GM18511 (cell line): ENCODE data around the gene SLC4A5.
A peak's percentile ranks its signal among the peaks of the same experiment; 100 is the strongest.

Source experiments
- ATAC-seq: cut with Tn5 transposase; IDR thresholded peaks from one replicate; pipeline ENCODE4 v1.9.1; 2021; ENCODE audit warnings: mild to moderate bottlenecking, moderate library complexity; ENCODE audit not compliant: unreplicated experiment

SLC4A5 gene

DNA sequence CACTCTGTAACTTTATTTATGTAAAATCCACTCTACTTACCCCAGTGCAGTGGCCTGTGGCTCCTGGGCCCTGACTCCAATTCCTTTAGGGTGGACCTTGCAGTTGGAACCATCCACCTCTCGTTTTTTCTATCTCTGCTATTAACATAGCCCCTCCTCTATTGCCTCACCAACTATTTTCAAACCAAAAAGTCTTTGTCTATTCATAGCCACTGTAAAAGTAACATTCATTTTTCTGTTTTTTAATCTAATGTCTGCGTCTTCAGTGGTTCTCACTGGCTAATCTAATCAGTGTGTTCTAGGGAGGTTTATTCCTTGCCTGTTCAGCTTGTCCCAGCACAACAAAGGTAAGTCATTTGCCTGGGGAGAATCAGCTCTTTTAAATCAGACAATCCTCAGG is at the start of gene SLC4A5:
Gene SLC4A5 (minus strand): TSS at position 101 of the 400 bp plus-strand sequence. CDS start 28,393 bp downstream, outside the sequence.
- no peak for ATAC-seq

DNA sequence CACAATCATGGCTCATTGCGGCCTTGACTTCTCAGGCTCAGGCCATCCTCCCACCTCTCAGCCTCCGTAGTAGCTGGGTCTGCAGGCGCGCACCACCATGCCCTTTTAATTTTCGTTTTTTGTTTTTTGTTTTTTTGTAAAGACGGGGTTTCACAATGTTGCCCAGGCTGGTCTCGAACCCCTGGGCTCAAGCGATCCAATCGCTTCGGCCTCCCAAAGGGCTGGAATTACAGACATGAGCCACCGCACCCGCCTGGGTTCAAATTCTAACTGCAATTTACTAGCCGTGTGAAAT is 49.2 kb upstream of the SLC4A5 start:
- ATAC-seq = no peak

GRCh38 chr2:74391580-74392448 is 48.6 kb upstream of the SLC4A5 start:
- peak; percentile 75 for ATAC-seq

GRCh38 chr2:74391209-74391579 is 48.0 kb upstream of the SLC4A5 start:
- peak; percentile 40 for ATAC-seq

DNA sequence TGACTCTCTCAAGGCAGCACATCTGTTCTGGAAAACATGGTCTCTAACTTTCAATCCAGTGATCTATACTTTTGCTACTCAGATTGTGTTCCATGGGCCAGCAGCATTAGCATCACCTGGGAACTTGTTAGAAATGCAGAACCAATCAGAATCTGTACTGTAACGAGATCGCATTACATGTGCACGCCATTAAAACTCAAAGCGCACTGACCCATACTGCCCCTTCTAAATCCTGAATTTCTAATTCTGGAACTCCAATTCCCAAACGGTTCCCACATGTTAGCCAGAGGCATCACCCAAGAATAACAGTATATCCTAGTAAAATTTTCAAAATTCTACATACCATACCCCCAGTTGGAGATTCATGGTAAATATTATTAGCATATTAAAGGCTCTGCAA is 47.4 kb upstream of the SLC4A5 start:
- no peak for ATAC-seq

GRCh38 chr2:74387346-74387745 is 44.1 kb upstream of the SLC4A5 start:
- ATAC-seq = no peak

DNA sequence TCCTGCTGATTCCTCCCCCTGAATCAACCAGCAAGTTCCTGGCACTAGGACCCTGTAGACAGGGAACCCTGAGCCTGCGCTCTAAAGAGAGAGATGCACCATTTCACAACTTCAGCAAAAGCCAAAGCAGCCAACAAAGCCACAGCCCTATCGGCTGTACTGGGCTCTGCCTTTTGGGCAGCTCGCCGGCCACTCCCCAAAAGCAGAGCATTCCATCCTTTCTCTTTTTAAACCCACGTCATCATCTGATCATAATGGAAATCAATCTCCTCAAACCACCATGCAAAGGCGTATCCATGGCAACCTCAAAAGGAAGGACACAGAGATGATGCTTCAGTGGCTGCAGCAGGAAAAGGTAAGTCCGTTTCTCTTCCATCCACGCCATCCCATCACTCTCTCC is 42.2 kb upstream of the SLC4A5 start:
- ATAC-seq = no peak

GRCh38 chr2:74384051-74384450 is 40.8 kb upstream of the SLC4A5 start:
- ATAC-seq = no peak

DNA sequence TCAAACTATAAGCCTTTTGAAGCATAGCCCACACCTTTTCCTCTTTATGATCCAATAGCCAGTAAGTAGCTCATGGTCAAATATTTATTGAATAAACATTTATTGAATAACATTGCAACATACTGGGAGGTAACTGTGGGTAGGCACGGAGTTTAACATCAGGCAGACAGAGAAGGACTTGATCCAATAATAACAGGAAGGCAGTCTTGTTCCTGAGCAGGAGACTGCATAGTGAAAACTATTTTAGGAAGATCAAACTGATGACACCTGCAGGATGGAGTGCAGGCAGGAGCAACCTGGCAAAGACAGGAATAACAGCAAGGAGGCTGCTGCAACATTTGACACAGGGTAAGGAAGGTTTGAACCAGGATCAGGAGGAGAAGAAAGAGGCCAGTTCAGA is 40.0 kb upstream of the SLC4A5 start:
- ATAC-seq = no peak

DNA sequence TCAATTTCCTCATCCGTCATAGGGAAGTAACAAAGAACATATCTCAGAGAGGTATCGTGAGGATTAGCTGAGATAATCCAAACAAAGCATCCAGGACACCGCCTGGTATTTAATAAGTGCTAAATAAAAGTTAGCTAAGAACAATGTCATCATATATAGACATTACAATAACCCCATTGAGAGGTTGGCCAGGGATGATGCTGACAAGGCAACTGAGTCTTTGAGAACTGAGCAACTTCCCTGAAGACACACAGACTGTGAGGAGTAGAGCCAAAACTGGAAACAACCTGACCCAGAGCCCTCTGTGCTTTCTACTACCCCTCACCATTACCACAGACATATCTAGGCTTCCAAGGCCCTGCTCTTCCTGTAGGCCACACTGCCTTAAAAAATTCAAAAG is 38.5 kb upstream of the SLC4A5 start:
- ATAC-seq = no peak

- ATAC-seq = no peak
Observed at GRCh38 chr2:74379851-74380789, 36.9 kb upstream of the SLC4A5 start, which contains the start of gene DCTN1. DCTN1 (minus strand) TSS chr2:74380311; CDS start chr2:74380037, 274 bp downstream.

- no peak for ATAC-seq
Observed at GRCh38 chr2:74378007-74378406, 34.8 kb upstream of the SLC4A5 start.

DNA sequence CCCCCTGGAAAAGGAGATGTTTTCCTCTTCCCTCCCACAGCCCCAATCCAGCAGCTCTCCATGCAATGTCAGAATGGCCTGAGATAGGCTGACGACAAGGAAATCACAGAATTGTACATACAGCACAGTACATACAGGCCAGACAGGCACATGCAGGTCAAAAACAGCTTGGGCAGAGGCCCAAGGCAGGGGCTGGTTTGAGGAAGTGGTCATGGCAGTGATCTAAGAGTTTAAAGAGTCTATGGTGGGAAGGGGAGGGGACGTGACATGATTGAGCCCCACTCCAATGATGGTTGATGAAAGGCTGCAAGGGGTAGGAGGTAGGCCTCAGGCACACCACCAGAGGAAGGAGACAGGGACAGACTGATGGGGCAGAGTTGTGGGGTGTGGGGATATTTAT is 32.6 kb upstream of the SLC4A5 start:
- no peak for ATAC-seq

DNA sequence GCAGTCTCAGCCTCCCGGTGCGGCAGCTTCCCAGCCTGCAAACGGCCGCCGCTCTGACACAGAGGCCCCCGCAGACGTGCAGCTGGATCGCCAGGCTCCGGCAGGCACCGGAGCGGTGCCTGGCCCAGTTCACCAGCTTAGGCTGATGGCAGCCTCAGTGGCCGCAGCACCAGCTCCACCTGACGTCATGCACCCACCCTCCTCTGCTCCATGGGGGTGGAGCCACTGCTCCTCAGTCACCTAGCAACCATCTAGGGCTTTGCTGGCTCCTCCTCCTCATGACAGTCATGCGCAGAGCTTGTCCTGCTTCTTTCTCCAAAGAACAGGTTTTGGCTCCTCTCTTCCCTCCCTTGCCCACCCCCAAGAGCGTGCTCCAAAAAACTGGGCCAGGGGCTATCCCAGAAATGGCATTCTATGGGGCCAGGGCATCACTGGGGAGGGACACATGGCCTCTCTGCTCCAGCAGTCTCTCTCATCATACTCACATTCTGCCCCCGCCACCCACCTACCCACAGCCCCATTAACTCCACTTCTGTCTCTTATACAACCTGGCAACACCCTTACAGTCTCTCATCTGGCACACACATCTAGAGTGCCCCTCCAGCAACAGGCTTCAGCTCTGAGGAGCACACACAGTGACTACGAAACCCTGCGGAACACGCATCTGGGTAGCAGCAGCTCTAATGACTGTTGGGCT is 31.4 kb upstream of the SLC4A5 start:
- ATAC-seq = no peak

DNA sequence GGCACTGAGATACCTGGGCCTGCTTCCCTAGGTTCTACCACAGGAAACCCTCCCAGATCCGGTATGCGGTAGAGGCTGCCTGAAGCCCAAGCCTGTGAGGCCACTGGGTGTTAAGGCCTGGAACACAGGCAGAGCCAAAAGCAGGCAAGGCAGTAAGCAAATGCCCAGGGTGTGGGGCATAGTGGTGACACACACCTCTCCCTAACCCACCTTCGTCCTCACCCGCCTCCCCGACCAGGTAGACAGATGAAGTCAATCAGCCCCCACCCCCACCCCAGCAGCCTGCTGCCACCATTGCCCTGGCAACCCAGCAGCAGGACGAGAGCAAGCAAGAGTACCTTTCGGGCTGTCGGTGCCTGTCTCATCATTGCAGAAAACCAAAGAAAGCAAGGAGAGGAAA is 30.8 kb upstream of the SLC4A5 start:
- no peak for ATAC-seq

- ATAC-seq = no peak
Observed at GRCh38 chr2:74373221-74373676, 30.0 kb upstream of the SLC4A5 start.

DNA sequence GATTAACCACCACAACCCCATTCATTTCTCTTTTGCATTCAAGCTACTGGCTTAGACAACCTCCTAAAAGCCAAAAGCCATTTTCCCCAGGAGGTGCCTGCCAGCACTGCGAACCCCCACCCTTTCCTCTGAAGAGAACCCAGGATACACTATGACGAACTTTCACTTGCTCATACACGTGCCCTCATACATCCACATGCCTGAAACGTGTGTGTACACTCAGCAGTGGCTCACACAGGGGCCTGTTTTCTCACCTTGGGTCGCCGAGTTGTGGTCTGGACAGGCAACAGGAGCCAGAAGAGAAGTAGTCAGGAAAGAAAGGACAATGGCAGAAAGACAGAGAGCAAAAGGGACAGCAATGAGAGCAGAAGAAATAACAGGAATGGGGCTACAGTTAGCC is 29.5 kb upstream of the SLC4A5 start:
- ATAC-seq = no peak

DNA sequence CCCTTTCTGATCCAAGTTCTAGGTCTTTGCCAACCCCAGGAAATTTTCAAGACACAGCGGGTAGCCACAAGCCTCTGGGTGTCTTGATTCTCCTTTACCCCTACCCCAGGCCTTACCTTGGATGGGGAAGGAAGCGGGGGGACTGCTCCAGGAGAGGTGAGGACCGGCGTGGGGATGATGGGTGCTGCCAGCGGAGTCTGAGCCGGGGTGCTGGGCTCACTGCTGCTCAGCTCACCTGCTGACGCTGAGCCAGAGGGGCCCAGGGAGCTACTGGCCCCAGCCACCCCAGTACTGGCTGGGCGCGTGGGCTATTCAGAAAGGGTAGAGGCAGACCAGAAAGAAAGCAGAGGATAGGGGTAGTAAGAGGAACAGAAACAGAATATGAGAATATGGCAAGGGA is 28.2 kb upstream of the SLC4A5 start:
- ATAC-seq = no peak

- ATAC-seq = no peak
Observed at GRCh38 chr2:74369976-74370375, 26.8 kb upstream of the SLC4A5 start.

DNA sequence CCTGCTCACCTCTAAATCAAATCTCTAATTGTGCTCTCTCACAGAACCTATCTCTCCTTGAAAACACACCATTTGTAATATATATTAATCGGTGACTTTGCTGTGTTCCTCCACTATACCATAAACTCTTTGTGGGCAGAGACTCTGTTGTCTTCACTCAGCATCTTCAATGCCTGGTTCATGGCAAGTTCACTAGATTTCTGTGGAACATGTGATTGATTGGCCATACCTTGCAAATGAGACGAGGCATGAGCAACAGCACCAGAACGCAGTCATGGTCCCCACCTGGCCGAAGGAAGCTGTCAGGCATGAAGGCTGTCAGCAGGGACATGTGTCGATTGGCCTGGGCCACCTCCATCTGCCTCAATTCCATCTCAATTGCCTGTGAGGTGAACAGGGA is 25.3 kb upstream of the SLC4A5 start:
- no peak for ATAC-seq

DNA sequence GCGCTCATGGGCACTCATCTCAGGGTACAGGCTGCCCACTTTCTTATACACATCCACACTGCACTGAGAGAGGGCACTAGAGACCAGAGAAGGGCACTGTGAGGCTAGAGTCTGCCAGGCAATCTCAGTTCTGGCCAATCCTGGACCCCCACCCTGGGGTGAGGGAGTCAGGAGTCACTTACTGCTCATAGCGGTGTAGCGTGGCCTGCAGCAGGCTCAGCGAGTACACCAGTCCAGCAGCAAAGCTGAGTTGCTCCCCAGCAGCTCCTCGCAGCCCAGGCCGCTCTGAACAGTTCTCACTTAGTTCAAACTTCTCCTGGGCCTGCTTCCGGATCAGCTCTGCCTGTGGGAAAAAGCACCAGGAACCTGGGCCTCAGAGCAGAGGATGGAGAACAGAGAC is 24.6 kb upstream of the SLC4A5 start:
- no peak for ATAC-seq
